Testis (tissue), 3 donors: Measurements from ENCODE around the gene C3orf22. TPM values are rescaled to one million over a fixed set of nuclear protein-coding genes. Genes with fewer than 3 reads are reported as not detected.
"Not testable (repeated sequence)": the region's sequence is repeated elsewhere in the genome, so short reads cannot be mapped to it uniquely, and the experiment has no call there.

Experiments used
- DNase-seq: peaks from one replicate; pipeline ENCODE4 v3.0.0-alpha.2; 2019
- H3K27ac ChIP-seq, 2 donors: fragments of 200-600 bp; sonication (generic); one replicate each; pipeline ENCODE4 v1.5.1; 2019
- H3K27me3 ChIP-seq: fragments of 200-600 bp; sonication (generic); one replicate; pipeline ENCODE4 v1.5.1; 2019
- H3K36me3 ChIP-seq: fragments of 200-600 bp; sonication (generic); one replicate; pipeline ENCODE4 v1.5.1; 2017; ENCODE audit warnings: low read depth; ENCODE audit errors: missing control alignments
- H3K4me1 ChIP-seq: fragments of 200-600 bp; sonication (generic); one replicate; pipeline ENCODE4 v1.5.1; 2019
- H3K4me3 ChIP-seq, 2 donors: fragments of 200-600 bp; sonication (generic); one replicate each; pipeline ENCODE4 v1.5.1; 2017 to 2019
- H3K9me3 ChIP-seq: fragments of 200-600 bp; sonication (generic); one replicate; pipeline ENCODE4 v1.5.1; 2017
- CTCF ChIP-seq, 3 experiments: fragments of 450-650 bp in 2 of 3; fragments of 200-600 bp in 1 of 3; sonication (generic) in 1 of 3; IDR thresholded peaks; one replicate each; pipeline ENCODE4 v1.5.1; 2016 to 2019; ENCODE audit warnings: antibody characterized with exemption in 3 of 3, mild to moderate bottlenecking in 2 of 3, moderate library complexity in 1 of 3
- POLR2A ChIP-seq: fragments of 450-650 bp; IDR thresholded peaks from one replicate; pipeline ENCODE4 v1.6.1; 2017; ENCODE audit warnings: antibody characterized with exemption, mild to moderate bottlenecking, moderate library complexity
- WGBS, 2 donors: methylation state at CpG; one replicate each; pipeline ENCODE4 v1.1.5; 2018; 5-methylcytosine and 5-hydroxymethylcytosine counted together
- intact Hi-C: fragments of 100-400 bp; cut with DNase I; formaldehyde crosslinking; loops from one replicate; pipeline ENCODE4 v1.15.1; 2023; ENCODE audit warnings: low total_unique reads
- polyA plus RNA-seq: library from polyadenylated mRNA; stranded (reverse); fragments of 350-450 nt; fragmentation: Illumina TruSeq; extraction: RNeasy Lipid Tissue Mini Kit (QIAGEN cat#74804); gene quantifications from one replicate; pipeline ENCODE4 v1.2.3, GENCODE V29; 2014; ENCODE audit warnings: low read depth, low replicate concordance; ENCODE audit not compliant: insufficient read depth
- total RNA-seq, 2 donors: library from RNA; depleted of rRNA; stranded (reverse); fragments of >200 nt; gene quantifications; one replicate each; pipeline ENCODE4 v1.2.3, GENCODE V29; 2016

C3orf22 gene
- total and polyA plus RNA-seq, 3 donors from 2014 or later: 33.0 to 61.4 (median 42.2) TPM

- H3K27me3 ChIP-seq: no peaks in the 10 kb centered on the region
These were observed 20.4 kb downstream of the C3orf22 start for GRCh38 chr3:126538316-126538715.

GRCh38 chr3:126537730-126538281 is 20.9 kb downstream of the C3orf22 start:
- H3K4me1 ChIP-seq: no peaks in the 10 kb centered on the region
- no peaks in the 10 kb centered on the region for H3K36me3 ChIP-seq
- H3K4me3 ChIP-seq: no peak overlapping the region
- H3K27ac ChIP-seq: no peak overlapping the region
- 74 to 76% methylated on average over 9 to 10 of the region's 10 CpGs for WGBS, 2 donors
- TF ChIP-seq CTCF (IDR thresholded peaks at IDR 0.05) (no peak), POLR2A (no peak)
- no peak for DNase-seq
- no peaks in the 10 kb centered on the region for H3K27me3 ChIP-seq
- H3K9me3 ChIP-seq: no peaks in the 10 kb centered on the region
- intact Hi-C loops: no loop called here

More at GRCh38 chr3:126538316-126538715, 20.4 kb downstream of the C3orf22 start:
- no peak overlapping the region for H3K27ac ChIP-seq
- no peak for DNase-seq
- TF ChIP-seq CTCF (IDR thresholded peaks at IDR 0.05): no peak
- no peak for TF ChIP-seq POLR2A
- H3K9me3 ChIP-seq: no peaks in the 10 kb centered on the region
- H3K4me3 ChIP-seq: no peak overlapping the region
- intact Hi-C loops: no loop called here
- H3K4me1 ChIP-seq: no peaks in the 10 kb centered on the region
- no peaks in the 10 kb centered on the region for H3K36me3 ChIP-seq
- WGBS, 2 donors: 75 to 78% methylated on average over 8 to 9 of the region's 9 CpGs

GRCh38 chr3:126537116-126537729 is 21.5 kb downstream of the C3orf22 start:
- no peaks in the 10 kb centered on the region for H3K36me3 ChIP-seq
- H3K4me1 ChIP-seq: no peaks in the 10 kb centered on the region
- H3K27me3 ChIP-seq: no peaks in the 10 kb centered on the region
- 86 to 89% methylated on average over 7 to 8 of the region's 9 CpGs for WGBS, 2 donors
- intact Hi-C loops: no loop called here
- no peak overlapping the region for H3K4me3 ChIP-seq
- DNase-seq: no peak
- no peaks in the 10 kb centered on the region for H3K9me3 ChIP-seq
- no peak for TF ChIP-seq CTCF (IDR thresholded peaks at IDR 0.05)
- TF ChIP-seq POLR2A: no peak
- no peak overlapping the region for H3K27ac ChIP-seq

GRCh38 chr3:126536126-126536525 is 22.6 kb downstream of the C3orf22 start:
- Histone ChIP-seq H3K4me3 (no peak overlapping the region), H3K9me3 (no peaks in the 10 kb centered on the region), H3K27ac (no peak overlapping the region), H3K4me1 (no peaks in the 10 kb centered on the region), H3K27me3 (no peaks in the 10 kb centered on the region), H3K36me3 (no peaks in the 10 kb centered on the region)
- DNase-seq: no peak
- intact Hi-C loops: no loop called here
- WGBS, 2 donors: 86 to 93% methylated on average over 2 to 3 of the region's 3 CpGs
- no peak for TF ChIP-seq CTCF (IDR thresholded peaks at IDR 0.05)
- no peak for TF ChIP-seq POLR2A

- TF ChIP-seq CTCF (IDR thresholded peaks at IDR 0.05): no peak
- TF ChIP-seq POLR2A: no peak
- H3K9me3 ChIP-seq: no peaks in the 10 kb centered on the region
- H3K36me3 ChIP-seq: no peaks in the 10 kb centered on the region
- peaks cover 3% of the 10 kb centered on the region for H3K4me1 ChIP-seq
- no peaks in the 10 kb centered on the region for H3K27me3 ChIP-seq
- DNase-seq: no peak
- no peak overlapping the region for H3K27ac ChIP-seq
- intact Hi-C loops: no loop called here
- H3K4me3 ChIP-seq: no peak overlapping the region
These were observed 23.1 kb downstream of the C3orf22 start for GRCh38 chr3:126535636-126536035.

GRCh38 chr3:126534716-126535115 is 24.0 kb downstream of the C3orf22 start:
- DNase-seq, H3K4me3 ChIP-seq, H3K9me3 ChIP-seq, intact Hi-C loops, H3K27me3 ChIP-seq, H3K36me3 ChIP-seq, H3K27ac ChIP-seq: not testable (repeated sequence)
- peaks cover 11% of the 10 kb centered on the region for H3K4me1 ChIP-seq
- WGBS, 2 donors: 76 to 87% methylated on average over 3 to 7 of the region's 7 CpGs
